MCF 10A (cell line): ENCODE data around the gene BPIFB2. TPM values are rescaled to one million over a fixed set of nuclear protein-coding genes. Genes with fewer than 3 reads are reported as not detected.

Experiments used
- BruUV-seq: library from RNA; stranded (reverse); fragments of 400-500 nt; replicated peaks from 2 replicates; lab custom pipeline; 2021; lab: Mats Ljungman, UMichigan
- CTCF ChIA-PET: fragments of 300-600 bp; sonication (Branson Sonifier 250); formaldehyde crosslinking; extraction: SDS; loops from one replicate; lab custom pipeline; 2021; ENCODE audit warnings: antibody characterized with exemption, inconsistent platforms; lab: Yijun Ruan, JAX
- POLR2A ChIA-PET: fragments of 300-600, 350-650 bp; sonication (Branson Sonifier 250); formaldehyde crosslinking; extraction: SDS; loops from one replicate; lab custom pipeline; 2020; ENCODE audit warnings: antibody characterized with exemption, inconsistent platforms; lab: Yijun Ruan, JAX
- DNase-seq: peaks from one replicate; pipeline ENCODE4 v3.0.0-alpha.2; 2018; ENCODE audit not compliant: unreplicated experiment
- H3K27ac Mint-ChIP-seq: one replicate; pipeline ENCODE4 v1.8.0; 2022; ENCODE audit warnings: mild to moderate bottlenecking, low read depth, mixed read lengths; ENCODE audit not compliant: unreplicated experiment
- H3K27me3 Mint-ChIP-seq: one replicate; pipeline ENCODE4 v1.8.0; 2022; ENCODE audit warnings: mixed read lengths; ENCODE audit not compliant: insufficient read depth, unreplicated experiment
- H3K36me3 Mint-ChIP-seq: one replicate; pipeline ENCODE4 v1.8.0; 2022; ENCODE audit warnings: mild to moderate bottlenecking, moderate library complexity, mixed read lengths; ENCODE audit not compliant: insufficient read depth, unreplicated experiment
- H3K4me1 Mint-ChIP-seq: one replicate; pipeline ENCODE4 v1.8.0; 2022; ENCODE audit warnings: mixed read lengths; ENCODE audit not compliant: insufficient read depth, unreplicated experiment
- H3K4me3 Mint-ChIP-seq: one replicate; pipeline ENCODE4 v1.8.0; 2022; ENCODE audit warnings: mild to moderate bottlenecking, moderate library complexity, mixed read lengths; ENCODE audit not compliant: unreplicated experiment
- H3K9me3 Mint-ChIP-seq: one replicate; pipeline ENCODE4 v1.8.0; 2022; ENCODE audit warnings: mixed read lengths; ENCODE audit not compliant: unreplicated experiment
- CTCF ChIP-seq: fragments of 200-600 bp; IDR thresholded peaks from one replicate; pipeline ENCODE4 v1.8.0; 2022; ENCODE audit warnings: antibody characterized with exemption, mild to moderate bottlenecking; ENCODE audit not compliant: unreplicated experiment
- intact Hi-C: fragments of 100-400 bp; cut with micrococcal nuclease; formaldehyde crosslinking; loops from 2 replicates; pipeline ENCODE4 v1.14.1; 2022
- total RNA-seq: library from RNA; stranded (reverse); gene quantifications from 2 replicates; pipeline ENCODE4 v1.2.3, GENCODE V29; 2022

BPIFB2 gene
- total RNA-seq, 1 experiment from 2014 or later: not detected

GRCh38 chr20:32966382-32966781 lies 41.1 kb upstream of the BPIFB2 start:
- Mint-ChIP-seq H3K27me3 (peaks cover 37% of the 10 kb centered on the region), H3K9me3 (no peaks in the 10 kb centered on the region), H3K4me3 (no peak overlapping the region), H3K4me1 (no peaks in the 10 kb centered on the region), H3K36me3 (no peaks in the 10 kb centered on the region), H3K27ac (no peak overlapping the region)
- BruUV-seq: no TSS peak
- CTCF ChIA-PET: interaction anchor here (0.6 kb wide), 3 partner anchors 20 to 917 kb away, joined by 3 to 4 read pairs (median 4); no protein-coding TSS in a partner anchor
- no peak for DNase-seq
- intact Hi-C loops: no loop called here
- no peak for TF ChIP-seq CTCF
- POLR2A ChIA-PET: no interaction called here

GRCh38 chr20:32966881-32967781 lies 40.4 kb upstream of the BPIFB2 start:
- ChIA-PET POLR2A (no interaction called here), CTCF (interaction anchor here (0.6 kb wide), 3 partner anchors 21 to 916 kb away, joined by 3 to 4 read pairs (median 4); no protein-coding TSS in a partner anchor)
- no peak for DNase-seq
- H3K9me3 Mint-ChIP-seq: no peaks in the 10 kb centered on the region
- no peak overlapping the region for H3K4me3 Mint-ChIP-seq
- BruUV-seq: no TSS peak
- H3K4me1 Mint-ChIP-seq: no peaks in the 10 kb centered on the region
- H3K36me3 Mint-ChIP-seq: no peaks in the 10 kb centered on the region
- H3K27me3 Mint-ChIP-seq: peaks cover 30% of the 10 kb centered on the region
- intact Hi-C loops: no loop called here
- TF ChIP-seq CTCF: no peak
- no peak overlapping the region for H3K27ac Mint-ChIP-seq

- H3K27ac Mint-ChIP-seq: no peak overlapping the region
- H3K36me3 Mint-ChIP-seq: no peaks in the 10 kb centered on the region
- no peak for TF ChIP-seq CTCF
- no peak overlapping the region for H3K4me3 Mint-ChIP-seq
- intact Hi-C loops: no loop called here
- H3K9me3 Mint-ChIP-seq: no peaks in the 10 kb centered on the region
- H3K27me3 Mint-ChIP-seq: peaks cover 27% of the 10 kb centered on the region
- DNase-seq: no peak
- no TSS peak for BruUV-seq
- no peaks in the 10 kb centered on the region for H3K4me1 Mint-ChIP-seq
- ChIA-PET CTCF (interaction anchor here (0.6 kb wide), 1 partner anchor 348 kb away, joined by 3 read pairs; no protein-coding TSS in a partner anchor), POLR2A (no interaction called here)
These were observed 39.5 kb upstream of the BPIFB2 start for GRCh38 chr20:32967961-32968457.

GRCh38 chr20:32968478-32969241 lies 38.8 kb upstream of the BPIFB2 start:
- BruUV-seq: no TSS peak
- ChIA-PET POLR2A (interaction anchor here (0.6 kb wide), 1 partner anchor 11 kb away, joined by 4 read pairs; no protein-coding TSS in a partner anchor), CTCF (interaction anchor here (0.5 kb wide), 1 partner anchor 186 kb away, joined by 3 read pairs; no protein-coding TSS in a partner anchor)
- H3K4me3 Mint-ChIP-seq: no peak overlapping the region
- peaks cover 20% of the 10 kb centered on the region for H3K27me3 Mint-ChIP-seq
- no peaks in the 10 kb centered on the region for H3K9me3 Mint-ChIP-seq
- H3K4me1 Mint-ChIP-seq: no peaks in the 10 kb centered on the region
- H3K27ac Mint-ChIP-seq: no peak overlapping the region
- H3K36me3 Mint-ChIP-seq: no peaks in the 10 kb centered on the region
- intact Hi-C loops: no loop called here
- no peak for DNase-seq
- no peak for TF ChIP-seq CTCF
